PC-3 (cell line): ENCODE measurements around the gene ZNF117. TPM values are rescaled to one million over a fixed set of nuclear protein-coding genes. Genes with fewer than 3 reads are reported as not detected.
"Not testable (repeated sequence)": the region's sequence is repeated elsewhere in the genome, so short reads cannot be mapped to it uniquely, and the experiment has no call there.

ENCODE experiments used
- ATAC-seq: fragments of 200-7000 bp; cut with Tn5 transposase; 2 replicates; pipeline ENCODE4 v1.9.1; 2020; ENCODE audit warnings: mild to moderate bottlenecking, moderate library complexity
- BruUV-seq: library from RNA; stranded (reverse); fragments of 400-500 nt; replicated peaks from 2 replicates; lab custom pipeline; 2021; lab: Mats Ljungman, UMichigan
- CTCF ChIA-PET: fragments of 300-600 bp; sonication (Branson Sonifier 250); formaldehyde crosslinking; loops from one replicate; lab custom pipeline; 2022; ENCODE audit warnings: antibody characterized with exemption; lab: Charles Lee
- POLR2A ChIA-PET: fragments of 300-600 bp; sonication (Branson Sonifier 250); formaldehyde crosslinking; loops from one replicate; lab custom pipeline; 2022; ENCODE audit warnings: antibody characterized with exemption; ENCODE audit not compliant: unreplicated experiment; lab: Charles Lee
- DNase-seq: peaks from one replicate; pipeline ENCODE4 v3.0.0-alpha.2; 2015
- H2AFZ ChIP-seq: fragments of 300-600 bp; sonication (generic); 2 replicates; pipeline ENCODE4 v1.6.0; 2016; ENCODE audit warnings: antibody characterized with exemption, low read length
- H3F3A ChIP-seq: fragments of 300-600 bp; sonication (generic); one replicate; pipeline ENCODE4 v1.6.0; 2017; ENCODE audit warnings: antibody characterized with exemption, low read length, control low read depth, mild to moderate bottlenecking; ENCODE audit not compliant: unreplicated experiment
- H3K27ac ChIP-seq: fragments of 300-600 bp; sonication (generic); 2 replicates; pipeline ENCODE4 v1.5.1; 2016; ENCODE audit warnings: mild to moderate bottlenecking, low read length
- H3K27me3 ChIP-seq: fragments of 300-600 bp; sonication (generic); 2 replicates; pipeline ENCODE4 v1.6.1; 2016; ENCODE audit warnings: low read length, mixed read lengths
- H3K36me3 ChIP-seq: fragments of 300-600 bp; sonication (generic); 2 replicates; pipeline ENCODE4 v1.6.1; 2016; ENCODE audit warnings: low read depth, mixed run types, low read length, mixed read lengths
- H3K4me1 ChIP-seq: fragments of 300-600 bp; sonication (generic); 2 replicates; pipeline ENCODE4 v1.5.1; 2016; ENCODE audit warnings: low read length; ENCODE audit not compliant: insufficient read depth
- H3K4me2 ChIP-seq: fragments of 300-600 bp; sonication (generic); 2 replicates; pipeline ENCODE4 v1.6.0; 2016; ENCODE audit warnings: low read length
- H3K4me3 ChIP-seq: fragments of 300-600 bp; sonication (generic); 2 replicates; pipeline ENCODE4 v1.5.1; 2016; ENCODE audit warnings: mild to moderate bottlenecking, low read length, mixed read lengths
- H3K79me2 ChIP-seq: fragments of 300-600 bp; sonication (generic); 2 replicates; pipeline ENCODE4 v1.6.1; 2017; ENCODE audit warnings: low read length, mixed read lengths
- H3K9ac ChIP-seq: fragments of 300-600 bp; sonication (generic); 2 replicates; pipeline ENCODE4 v1.6.0; 2016; ENCODE audit warnings: mild to moderate bottlenecking, low read length
- H3K9me2 ChIP-seq: fragments of 300-600 bp; sonication (generic); replicated peaks from 2 replicates; pipeline ENCODE4 v1.6.1; 2016; ENCODE audit warnings: mixed run types, low read length, mixed read lengths
- H3K9me3 ChIP-seq: fragments of 300-600 bp; sonication (generic); 2 replicates; pipeline ENCODE4 v1.6.1; 2016; ENCODE audit warnings: low read length, mixed read lengths
- H4K20me1 ChIP-seq: fragments of 300-600 bp; sonication (generic); 2 replicates; pipeline ENCODE4 v1.6.1; 2016; ENCODE audit warnings: low read length, mixed read lengths
- CTCF ChIP-seq: fragments of 300-600 bp; sonication (generic); conservative IDR thresholded peaks from 2 replicates; pipeline ENCODE4 v1.5.1; 2017; ENCODE audit warnings: antibody characterized with exemption, low read depth, mild to moderate bottlenecking, low read length
- EZH2phosphoT487 ChIP-seq: fragments of 300-600 bp; sonication (generic); IDR thresholded peaks from 2 replicates; pipeline ENCODE4 v1.6.1; 2018; ENCODE audit warnings: mild to moderate bottlenecking, antibody characterized with exemption, low read length, borderline replicate concordance
- intact Hi-C: fragments of 100-400 bp; cut with micrococcal nuclease; formaldehyde crosslinking; loops from 2 replicates; pipeline ENCODE4 v1.9.0; 2023
- total RNA-seq: library from RNA; depleted of rRNA; stranded (reverse); fragments of >200 nt; gene quantifications from 2 replicates; pipeline ENCODE4 v1.2.3, GENCODE V29; 2014

The ZNF117 gene
- total RNA-seq, 1 experiment from 2014 or later, result 1.9 TPM

DNA sequence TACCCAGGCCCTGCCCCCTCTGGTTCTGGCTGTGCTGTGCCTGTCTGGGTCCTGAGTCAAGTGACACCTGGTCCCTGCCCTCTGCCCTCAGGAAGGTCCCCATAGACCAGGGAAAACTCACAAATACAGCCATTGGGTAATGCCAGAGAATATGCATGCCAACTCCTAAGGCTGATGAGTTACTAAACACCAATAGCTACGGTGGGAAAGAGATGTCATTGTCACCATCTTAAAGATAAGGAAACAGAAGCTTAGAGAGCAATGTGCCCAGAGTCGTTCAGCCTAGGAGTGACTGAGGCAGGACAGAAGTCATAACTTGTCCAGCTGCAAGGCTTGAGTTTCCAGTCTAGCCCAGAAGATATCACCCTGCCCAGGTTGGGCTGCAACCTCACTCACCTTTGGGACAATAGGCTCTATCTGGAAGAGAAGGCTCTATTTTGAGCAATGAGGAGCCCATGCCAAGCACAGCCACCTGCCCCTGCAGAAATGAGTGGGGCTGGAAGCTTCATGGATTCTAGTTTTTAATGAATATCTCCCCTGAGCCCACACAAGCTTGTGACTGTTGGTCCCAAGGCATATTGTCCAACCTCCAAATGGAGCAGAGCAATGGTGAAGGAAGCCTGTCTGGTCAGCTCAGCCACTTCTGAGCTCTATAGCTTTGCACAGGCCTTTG is 45.2 kb downstream of the ZNF117 start:
- peaks cover 12% of the 10 kb centered on the region for H3K27me3 ChIP-seq

GRCh38 chr7:64944667-64945502 is 46.0 kb downstream of the ZNF117 start:
- CTCF ChIA-PET, result not testable (repeated sequence)

More for the DNA sequence above, 45.2 kb downstream of the ZNF117 start:
- no peak overlapping the region for H3K4me2 ChIP-seq
- POLR2A ChIA-PET, result no interaction called here
- no peak overlapping the region for H2AFZ ChIP-seq
- TF ChIP-seq EZH2phosphoT487, result no peak
- no peak for TF ChIP-seq CTCF
- BruUV-seq, result no TSS peak
- no peak overlapping the region for H3K4me3 ChIP-seq
- H3K9me2 ChIP-seq, result no peaks in the 10 kb centered on the region
- CTCF ChIA-PET, result no interaction called here
- no peaks in the 10 kb centered on the region for H3K79me2 ChIP-seq
- intact Hi-C loops, result no loop called here
- no peaks in the 10 kb centered on the region for H3K36me3 ChIP-seq
- no peak overlapping the region for H3K27ac ChIP-seq
- no peaks in the 10 kb centered on the region for H3F3A ChIP-seq
- no peaks in the 10 kb centered on the region for H3K4me1 ChIP-seq
- DNase-seq (no peak), ATAC-seq (no peak)
- no peaks in the 10 kb centered on the region for H3K9me3 ChIP-seq
- no peaks in the 10 kb centered on the region for H4K20me1 ChIP-seq
- H3K9ac ChIP-seq, result no peak overlapping the region

DNA sequence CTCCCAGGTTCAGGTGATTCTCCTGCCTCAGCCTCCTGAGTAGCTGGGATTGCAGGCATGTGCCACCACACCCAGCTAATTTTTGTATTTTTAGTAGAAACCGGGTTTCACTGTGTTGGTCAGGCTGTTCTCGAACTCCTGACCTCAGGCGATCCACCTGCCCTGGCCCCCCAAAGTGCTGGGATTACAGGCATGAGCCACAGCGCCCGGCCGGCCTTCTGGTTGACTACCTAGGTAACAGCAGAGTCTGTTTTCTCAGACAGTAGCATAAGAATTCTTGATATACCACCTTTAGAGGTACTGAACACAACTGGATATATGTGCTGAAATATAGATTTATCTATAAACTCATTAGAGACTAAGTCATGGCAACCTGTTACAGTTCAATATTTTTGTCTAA is 50.8 kb downstream of the ZNF117 start:
- H3K9me2 ChIP-seq, CTCF ChIA-PET, H3K9me3 ChIP-seq, H4K20me1 ChIP-seq, H3K4me3 ChIP-seq, ATAC-seq, H3K79me2 ChIP-seq, H3K9ac ChIP-seq, H3K4me2 ChIP-seq, H3K36me3 ChIP-seq, intact Hi-C loops, H3K4me1 ChIP-seq, H3K27ac ChIP-seq, BruUV-seq, H2AFZ ChIP-seq, H3K27me3 ChIP-seq, H3F3A ChIP-seq, DNase-seq: not testable (repeated sequence)
- POLR2A ChIA-PET, result interaction anchor here (0.6 kb wide), 1 partner anchor 14 kb away, joined by 4 read pairs; no protein-coding TSS in a partner anchor

More at GRCh38 chr7:64944667-64945502, 46.0 kb downstream of the ZNF117 start:
- H3K9ac ChIP-seq, H3K36me3 ChIP-seq, H3K79me2 ChIP-seq, H2AFZ ChIP-seq, ATAC-seq, H3K9me3 ChIP-seq, DNase-seq, BruUV-seq, H3K4me2 ChIP-seq, H3K4me1 ChIP-seq, H3K27ac ChIP-seq, POLR2A ChIA-PET, intact Hi-C loops, H3F3A ChIP-seq, H3K9me2 ChIP-seq, H4K20me1 ChIP-seq, H3K4me3 ChIP-seq: not testable (repeated sequence)
- H3K27me3 ChIP-seq, result peaks cover 12% of the 10 kb centered on the region
